D341Med (cell line): ENCODE data around the gene ITPRID2.
A peak's percentile ranks its signal among the peaks of the same experiment; 100 is the strongest.

Source experiments
- DNase-seq: peaks from one replicate; pipeline ENCODE4 v3.0.0; 2012; ENCODE audit warnings: low spot score

Gene ITPRID2

GRCh38 chr2:181882246-181883020 is 9.1 kb upstream of the ITPRID2 start:
- no peak for DNase-seq

- no peak for DNase-seq
These were observed 6.9 kb upstream of the ITPRID2 start for GRCh38 chr2:181884601-181885000.

GRCh38 chr2:181885096-181885495 is 6.4 kb upstream of the ITPRID2 start:
- DNase-seq, result no peak

- DNase-seq, result no peak
These were observed 5.3 kb upstream of the ITPRID2 start for GRCh38 chr2:181886192-181886591.

GRCh38 chr2:181887045-181887444 is 4.5 kb upstream of the ITPRID2 start:
- no peak for DNase-seq

GRCh38 chr2:181889776-181890175 is 1.8 kb upstream of the ITPRID2 start:
- DNase-seq, result no peak

GRCh38 chr2:181890271-181890670 is 1.3 kb upstream of the ITPRID2 start:
- DNase-seq, result no peak

GRCh38 chr2:181891966-181892798 is 652 bp downstream of the ITPRID2 start:
- DNase-seq, result peak; percentile 74

GRCh38 chr2:181892799-181893435 is 1.4 kb downstream of the ITPRID2 start:
- DNase-seq, result no peak

GRCh38 chr2:181894381-181894780 is 2.9 kb downstream of the ITPRID2 start:
- DNase-seq, result no peak

- no peak for DNase-seq
These were observed 4.3 kb downstream of the ITPRID2 start for GRCh38 chr2:181895818-181896217.

- DNase-seq, result no peak
These were observed 4.8 kb downstream of the ITPRID2 start for GRCh38 chr2:181896286-181896685.

- DNase-seq, result no peak
These were observed 8.6 kb downstream of the ITPRID2 start for GRCh38 chr2:181900007-181900651.

- DNase-seq, result no peak
These were observed 11.1 kb downstream of the ITPRID2 start for GRCh38 chr2:181902625-181903024.

GRCh38 chr2:181904022-181904632 is 12.6 kb downstream of the ITPRID2 start:
- peak; percentile 30 for DNase-seq

GRCh38 chr2:181907057-181907456 is 15.5 kb downstream of the ITPRID2 start:
- DNase-seq, result no peak

- DNase-seq, result no peak
These were observed 16.1 kb downstream of the ITPRID2 start for GRCh38 chr2:181907635-181908034.

- DNase-seq, result no peak
These were observed 18.7 kb downstream of the ITPRID2 start for GRCh38 chr2:181910028-181910831.

GRCh38 chr2:181911830-181912229 is 20.3 kb downstream of the ITPRID2 start:
- no peak for DNase-seq

GRCh38 chr2:181915102-181915501 is 23.6 kb downstream of the ITPRID2 start:
- no peak for DNase-seq
